Activated naive CD4-positive, alpha-beta T cell treated with anti-CD3 and anti-CD28 coated beads, Interleukin-2, amount 50 U/mL, for 72 hours (primary cell): ENCODE measurements around the gene FAM210B. TPM values are rescaled to one million over a fixed set of nuclear protein-coding genes. Genes with fewer than 3 reads are reported as not detected.
"Not testable (repeated sequence)": the region's sequence is repeated elsewhere in the genome, so short reads cannot be mapped to it uniquely, and the experiment has no call there.

Experiments used
- ATAC-seq, 2 donors: fragments of 150-1000 bp; cut with Tn5 transposase; 2 replicates each; pipeline ENCODE4 v1.10.0; 2021; ENCODE audit warnings: mild to moderate bottlenecking in 2 of 2, moderate library complexity in 2 of 2
- DNase-seq, 2 donors: peaks; one replicate each; pipeline ENCODE4 v3.0.0; 2021 to 2022; ENCODE audit warnings: low spot score in 2 of 2
- H3K27ac Mint-ChIP-seq, 2 donors: one replicate each; pipeline ENCODE4 v1.8.0; 2022; ENCODE audit warnings: mild to moderate bottlenecking in 2 of 2, mixed read lengths in 2 of 2
- H3K36me3 Mint-ChIP-seq, 2 donors: one replicate each; pipeline ENCODE4 v1.8.0; 2022; ENCODE audit warnings: mixed read lengths in 2 of 2
- H3K9me3 Mint-ChIP-seq, 2 donors: one replicate each; pipeline ENCODE4 v1.8.0; 2022; ENCODE audit warnings: mixed read lengths in 2 of 2
- total RNA-seq, 2 donors: library from RNA; stranded (reverse); gene quantifications; one replicate each; pipeline ENCODE4 v1.2.3, GENCODE V29; 2022

Gene FAM210B
- total RNA-seq, 2 donors from 2014 or later = 5.8 to 6.3 TPM

DNA sequence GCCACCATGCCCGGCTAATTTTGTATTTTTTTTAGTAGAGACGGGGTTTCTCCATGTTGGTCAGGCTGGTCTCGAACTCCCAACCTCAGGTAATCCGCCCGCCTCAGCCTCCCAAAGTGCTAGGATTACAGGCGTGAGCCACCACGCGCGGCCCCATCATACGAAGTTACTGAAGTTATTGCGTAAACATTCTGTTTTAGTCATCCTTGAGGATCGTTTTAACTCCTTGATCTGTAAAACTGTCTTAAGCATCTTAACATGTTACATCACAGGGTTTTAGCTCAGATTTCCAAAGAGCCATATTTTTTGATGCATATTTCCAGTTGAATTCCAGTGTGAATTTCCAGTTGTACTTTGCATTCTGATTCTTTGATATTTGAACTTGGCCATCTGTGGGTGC is 46.6 kb downstream of the FAM210B start:
- Mint-ChIP-seq H3K36me3 (peaks cover 16 to 42% of the 10 kb centered on the region in 2 donors), H3K27ac (peak overlapping the region in 1 of 2 donors; percentile 36)
- DNase-seq, H3K9me3 Mint-ChIP-seq, ATAC-seq: not testable (repeated sequence)

DNA sequence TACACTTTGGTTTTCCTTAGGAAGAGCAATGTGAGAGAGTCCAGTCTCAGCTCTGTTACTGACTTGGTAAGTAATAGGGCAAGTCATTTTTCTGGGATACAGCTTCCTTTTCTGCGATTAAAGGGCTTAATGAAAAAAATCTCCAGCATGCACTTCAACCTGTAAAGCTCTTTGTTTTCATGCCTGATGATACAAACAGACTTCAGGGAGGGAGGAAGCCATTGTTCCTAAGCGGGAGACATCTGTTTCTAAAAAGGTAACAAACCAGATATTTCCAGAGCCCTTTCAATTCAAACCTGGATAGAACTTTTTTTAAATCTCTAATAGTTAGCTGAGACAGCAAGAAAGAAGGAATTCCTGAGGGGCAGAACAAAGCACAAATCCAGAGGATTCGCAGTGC is 48.1 kb downstream of the FAM210B start:
- no peak for DNase-seq
- H3K9me3 Mint-ChIP-seq = peaks cover 0 to 4% of the 10 kb centered on the region in 2 donors
- H3K27ac Mint-ChIP-seq = peak overlapping the region; percentile 44 to 48
- ATAC-seq = no peak
- peaks cover 16 to 49% of the 10 kb centered on the region in 2 donors for H3K36me3 Mint-ChIP-seq

DNA sequence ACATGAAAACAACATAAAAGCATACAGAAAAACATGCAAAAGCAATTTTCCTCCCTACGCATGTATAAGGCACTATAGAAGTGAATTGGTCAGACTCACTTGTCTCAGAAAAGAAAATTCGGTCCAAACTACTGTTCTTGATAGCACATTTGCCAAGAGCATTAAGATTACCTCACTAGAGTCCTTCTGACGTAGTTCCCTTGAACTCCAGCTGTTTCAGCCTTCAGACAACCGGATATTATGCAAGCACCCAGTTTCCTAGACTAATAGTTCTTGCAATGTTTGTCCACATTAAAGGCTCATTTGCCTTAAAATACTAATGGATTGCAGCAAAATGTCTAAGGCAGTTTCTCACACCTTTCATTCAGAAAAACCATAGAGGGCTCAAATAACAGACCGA is 50.7 kb downstream of the FAM210B start:
- H3K9me3 Mint-ChIP-seq = peaks cover 0 to 8% of the 10 kb centered on the region in 2 donors
- H3K27ac Mint-ChIP-seq = peak overlapping the region in 1 of 2 donors; percentile 78
- DNase-seq = no peak
- ATAC-seq = no peak
- peaks cover 5 to 51% of the 10 kb centered on the region in 2 donors for H3K36me3 Mint-ChIP-seq

DNA sequence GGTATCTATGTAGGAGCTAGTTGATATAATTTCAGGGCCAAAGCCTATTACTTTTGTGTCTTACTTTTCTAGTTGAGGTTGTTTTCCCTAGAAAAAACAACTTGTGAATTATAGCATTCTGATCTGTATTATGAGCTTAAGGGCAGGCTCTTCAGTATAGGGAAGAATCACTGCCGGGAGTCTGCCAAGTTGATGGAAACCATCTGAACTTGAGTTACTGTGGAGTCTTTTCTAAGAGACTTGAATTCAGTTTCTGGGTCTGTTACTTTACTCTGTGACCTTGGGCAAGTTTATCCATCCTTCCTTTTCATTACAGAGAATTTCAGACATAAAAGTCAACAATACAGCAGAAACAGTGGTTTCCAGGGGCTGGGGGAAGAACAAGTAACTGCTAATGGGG is 51.2 kb downstream of the FAM210B start:
- Mint-ChIP-seq H3K36me3 (peaks cover 5 to 50% of the 10 kb centered on the region in 2 donors), H3K27ac (peak overlapping the region in 1 of 2 donors; percentile 78), H3K9me3 (peaks cover 0 to 8% of the 10 kb centered on the region in 2 donors)
- DNase-seq = no peak
- ATAC-seq = no peak

DNA sequence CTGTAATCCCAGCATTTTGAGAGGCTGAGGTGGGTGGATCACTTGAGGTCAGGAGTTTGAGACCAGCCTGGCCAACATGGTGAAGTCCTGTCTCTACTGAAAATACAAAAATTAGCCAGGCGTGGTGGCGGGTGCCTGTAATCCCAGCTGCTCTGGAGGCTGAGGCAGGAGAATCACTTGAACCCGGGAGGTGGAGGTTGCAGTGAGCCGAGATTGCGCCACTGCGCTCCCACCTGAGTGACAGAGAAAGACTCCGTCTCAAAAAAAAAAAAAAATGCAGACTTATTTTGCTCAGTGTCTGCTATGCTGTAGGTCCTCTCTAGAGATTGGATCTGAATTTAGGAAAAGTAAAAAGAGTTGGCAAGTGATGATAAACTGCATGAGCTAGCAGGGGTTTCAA is 52.5 kb downstream of the FAM210B start:
- ATAC-seq, H3K9me3 Mint-ChIP-seq, DNase-seq: not testable (repeated sequence)
- peaks cover 5 to 38% of the 10 kb centered on the region in 2 donors for H3K36me3 Mint-ChIP-seq
- H3K27ac Mint-ChIP-seq = peak overlapping the region; percentile 81 to 89

DNA sequence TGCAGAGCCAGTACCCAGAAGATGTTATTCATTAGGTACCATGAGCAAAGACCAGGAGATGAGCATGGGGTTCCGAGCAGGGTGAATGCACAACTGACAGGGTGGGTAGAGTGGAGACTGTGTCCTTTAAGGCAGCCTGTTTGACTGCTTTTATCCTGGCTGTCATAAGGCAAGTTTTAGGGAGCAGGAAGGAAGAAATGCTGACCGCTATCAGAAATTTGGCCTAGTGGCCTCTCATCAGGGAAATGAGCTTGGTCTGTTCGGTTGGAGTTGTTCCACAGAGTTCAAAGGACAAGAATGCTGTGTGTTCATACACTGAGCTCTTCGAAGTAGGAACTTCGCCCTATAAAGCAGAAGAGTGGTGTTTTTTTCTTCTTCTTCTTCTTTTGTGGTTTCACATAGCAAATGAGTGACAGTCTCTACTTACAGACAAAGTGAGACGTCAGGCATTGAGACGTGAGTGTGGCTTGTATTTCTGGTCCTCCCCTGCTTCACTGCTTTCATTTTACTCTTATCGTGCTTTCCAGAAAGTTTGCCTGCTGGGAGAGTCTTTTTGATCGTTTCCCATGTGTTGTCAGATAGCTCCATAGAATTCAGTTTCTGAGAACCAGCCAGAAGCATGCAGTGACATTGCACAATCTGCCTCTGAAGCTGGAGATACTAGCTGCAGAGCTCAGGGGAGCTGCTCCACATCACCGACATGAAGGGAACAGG is 53.1 kb downstream of the FAM210B start, which contains the start of gene CASS4:
TSS of gene CASS4 (plus strand) at position 502 of the 714 bp plus-strand sequence. CDS start at position 701, 199 bp downstream.
- peaks cover 0 to 8% of the 10 kb centered on the region in 2 donors for H3K9me3 Mint-ChIP-seq

DNA sequence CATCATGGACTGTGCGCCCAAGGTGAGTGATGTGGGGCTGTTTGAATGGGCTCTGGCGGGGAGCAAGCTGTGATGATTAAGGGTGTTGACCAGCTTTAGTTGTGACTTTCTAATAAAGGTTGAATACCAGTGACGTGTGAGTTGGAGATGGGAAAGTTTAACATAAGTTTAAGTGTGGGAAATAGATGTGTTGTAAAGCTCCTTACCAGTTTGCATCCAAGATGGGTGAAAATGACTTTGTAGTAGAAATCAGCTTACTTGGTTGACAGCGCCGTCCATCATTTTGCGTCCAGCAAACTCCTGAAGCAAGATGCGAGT is 53.7 kb downstream of the FAM210B start:
- Mint-ChIP-seq H3K36me3 (peaks cover 0 to 40% of the 10 kb centered on the region in 2 donors), H3K27ac (peak overlapping the region; percentile 81 to 89), H3K9me3 (peaks cover 0 to 8% of the 10 kb centered on the region in 2 donors)
- DNase-seq = peak in 1 of 2 donors; percentile 28
- no peak for ATAC-seq

More for the DNA sequence above, 53.1 kb downstream of the FAM210B start, which contains the start of gene CASS4:
- H3K27ac Mint-ChIP-seq = peak within 1 kb of the TSS; percentile 89 to 90
- DNase-seq (no peak), ATAC-seq (peak; percentile 62 to 68)
- peaks cover 0 to 40% of the 10 kb centered on the region in 2 donors for H3K36me3 Mint-ChIP-seq

DNA sequence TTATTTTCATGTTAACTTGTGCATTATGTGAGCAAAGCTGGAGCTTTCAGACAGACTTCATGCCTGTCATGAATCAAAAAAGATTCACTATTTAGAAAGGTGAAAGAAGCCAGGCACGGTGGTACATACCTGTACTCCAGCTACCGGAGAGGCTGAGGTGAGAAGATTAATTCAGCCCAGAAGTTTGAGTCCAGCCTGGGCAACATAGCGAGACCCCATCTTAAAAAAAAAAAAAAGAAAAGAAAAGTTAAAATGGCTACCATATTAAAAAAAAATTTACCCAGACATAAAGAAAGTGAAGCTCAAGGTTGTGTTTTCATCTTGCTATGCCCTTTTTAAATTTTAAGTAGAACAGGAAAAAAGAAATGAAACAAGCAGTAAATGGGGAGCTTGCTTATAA is 54.2 kb downstream of the FAM210B start:
- Mint-ChIP-seq H3K27ac (peak overlapping the region; percentile 89 to 90), H3K36me3 (peaks cover 0 to 39% of the 10 kb centered on the region in 2 donors), H3K9me3 (peaks cover 0 to 8% of the 10 kb centered on the region in 2 donors)
- no peak for ATAC-seq
- no peak for DNase-seq

DNA sequence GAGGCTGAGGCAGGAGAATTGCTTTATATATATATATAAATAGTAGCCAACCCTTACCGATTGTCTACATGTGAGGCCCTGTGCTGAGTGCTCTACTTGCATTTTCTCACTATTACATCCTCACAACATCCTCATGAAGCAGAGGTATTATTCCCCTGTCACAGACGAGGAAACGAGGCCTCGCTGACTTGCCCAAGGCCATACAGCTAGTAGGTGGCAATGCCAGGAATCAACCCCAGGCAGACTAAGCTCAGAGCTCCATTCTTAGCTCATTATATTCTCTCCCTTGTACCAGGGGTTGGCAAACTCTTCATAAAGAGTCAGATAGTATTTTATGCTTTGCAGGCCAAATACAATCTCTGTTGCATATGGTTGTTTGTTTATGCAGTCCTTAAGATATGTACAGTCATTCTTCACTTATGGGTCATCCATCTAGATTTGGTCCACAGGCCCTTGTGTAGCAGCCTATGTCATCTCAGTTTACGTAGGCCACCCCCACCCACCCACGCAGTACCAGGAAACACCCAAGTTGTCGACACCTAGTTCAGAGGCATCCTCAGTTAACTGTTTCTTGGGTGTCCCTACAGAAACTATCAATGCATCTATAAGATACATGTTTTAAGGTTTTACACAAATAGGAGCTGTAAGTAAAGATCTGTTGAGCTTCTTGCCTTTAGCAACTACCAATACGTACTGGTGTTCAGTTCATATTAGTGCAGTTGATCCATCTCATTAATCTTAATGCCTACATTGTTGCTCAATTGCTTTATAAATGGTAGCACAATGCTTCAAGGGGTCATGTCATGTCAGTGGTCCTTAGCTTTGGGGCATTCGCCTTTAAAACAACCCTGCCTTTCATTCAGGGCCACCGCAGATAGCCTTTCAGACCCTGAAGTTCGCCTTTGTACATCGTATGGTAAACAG is 56.3 kb downstream of the FAM210B start:
- peak; percentile 69 to 74 for ATAC-seq
- peak overlapping the region; percentile 70 to 89 for H3K27ac Mint-ChIP-seq
- peaks cover 0 to 8% of the 10 kb centered on the region in 2 donors for H3K9me3 Mint-ChIP-seq
- DNase-seq = peak in 1 of 2 donors; percentile 29
- peaks cover 0 to 39% of the 10 kb centered on the region in 2 donors for H3K36me3 Mint-ChIP-seq

DNA sequence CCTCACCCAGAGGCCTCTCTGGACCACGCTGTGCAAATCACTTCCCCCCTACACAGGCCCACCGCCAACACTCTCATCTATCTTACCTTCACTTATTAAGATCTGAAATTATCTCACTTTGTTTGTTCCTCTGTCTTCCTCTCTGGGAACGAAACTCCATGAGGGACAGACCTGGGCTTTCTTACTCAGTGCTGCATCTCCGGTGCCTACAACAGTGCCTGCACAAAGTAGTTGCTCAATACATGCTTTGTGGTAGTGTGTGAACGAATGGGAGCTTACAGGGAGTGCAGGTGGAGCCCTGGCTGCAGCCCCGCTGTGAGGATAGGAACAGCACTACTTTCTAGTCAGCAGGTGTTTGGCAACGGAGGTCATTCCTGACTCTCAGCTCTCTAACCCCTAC is 58.6 kb downstream of the FAM210B start:
- DNase-seq (no peak), ATAC-seq (no peak)
- H3K27ac Mint-ChIP-seq = peak overlapping the region; percentile 69 to 83

DNA sequence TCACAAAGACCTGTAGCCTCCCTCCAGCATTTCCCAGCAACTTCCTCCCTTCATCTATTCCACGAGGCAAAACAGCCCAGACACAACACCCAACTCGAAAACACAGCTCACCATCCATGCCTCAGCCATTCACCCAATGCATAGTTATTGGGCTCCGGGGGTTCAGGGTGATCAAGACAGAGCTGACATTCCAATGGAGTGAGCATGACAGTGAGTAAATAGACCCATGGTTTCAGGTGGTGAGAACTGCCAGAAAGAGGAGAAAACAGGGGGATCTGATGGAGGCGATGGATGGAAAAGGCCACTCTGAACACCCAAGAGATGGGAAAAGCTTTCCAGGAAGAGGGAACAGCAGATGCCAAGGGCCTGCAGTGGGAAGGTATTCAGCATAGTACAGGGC is 59.1 kb downstream of the FAM210B start:
- ATAC-seq = no peak
- peaks cover 0 to 4% of the 10 kb centered on the region in 2 donors for H3K9me3 Mint-ChIP-seq
- peak overlapping the region; percentile 83 to 98 for H3K27ac Mint-ChIP-seq
- DNase-seq = no peak
- H3K36me3 Mint-ChIP-seq = peaks cover 0 to 22% of the 10 kb centered on the region in 2 donors

More for the DNA sequence above, 58.6 kb downstream of the FAM210B start:
- H3K36me3 Mint-ChIP-seq = peaks cover 0 to 27% of the 10 kb centered on the region in 2 donors
- H3K9me3 Mint-ChIP-seq = peaks cover 0 to 4% of the 10 kb centered on the region in 2 donors

Other genes starting within 250 kb of the FAM210B start
- gene MC3R, start 110.2 kb upstream of the FAM210B start, total RNA-seq = not detected
- gene AURKA, start 33.2 kb downstream of the FAM210B start, total RNA-seq = 100 to 1,000 TPM in 1 of 2 donors, 10 to 100 TPM in 1; 93.0 to 130 TPM
- gene CSTF1, start 33.7 kb downstream of the FAM210B start, total RNA-seq = 10 to 100 TPM; 68.5 to 88.7 TPM
- gene CASS4, start 53.3 kb downstream of the FAM210B start, total RNA-seq = 1 to 10 TPM; 5.1 to 6.5 TPM
- gene RTF2, start 109.7 kb downstream of the FAM210B start, total RNA-seq = 10 to 100 TPM; 75.8 to 85.5 TPM
- 1 to 10 TPM in 1 of 2 donors, under 1 TPM in 1; 0.77 to 1.1 TPM for gene FAM209A, start 165.8 kb downstream of the FAM210B start, total RNA-seq
- 1 to 10 TPM in 1 of 2 donors, under 1 TPM in 1; 0.88 to 1.2 TPM for gene FAM209B, start 174.3 kb downstream of the FAM210B start, total RNA-seq